Kidney (tissue), 14 donors: ENCODE measurements around the gene SYT1. TPM values are rescaled to one million over a fixed set of nuclear protein-coding genes. Genes with fewer than 3 reads are reported as not detected.

ENCODE experiments used
- DNase-seq, 5 donors: peaks; one replicate each; pipeline ENCODE4 v3.0.0-alpha.2; 2013 to 2020
- FAIRE-seq: peaks from 2 replicates; lab custom pipeline; 2012; peaks lifted over from hg19 to GRCh38; lab: Jason Lieb, UNC
- H3K27ac ChIP-seq, 2 donors: one replicate each; pipeline ENCODE4 v1.7.0; 2013; ENCODE audit warnings: low read depth in 2 of 2, low read length in 2 of 2, inconsistent platforms in 1 of 2
- H3K27me3 ChIP-seq: one replicate; pipeline ENCODE4 v1.7.1; 2013; ENCODE audit warnings: low read length, inconsistent platforms; ENCODE audit not compliant: control insufficient read depth, insufficient read depth
- H3K36me3 ChIP-seq, 3 donors: one replicate each; pipeline versions ENCODE4 v1.7.0 to v1.7.1; 2013; ENCODE audit warnings: low read length in 3 of 3, control low read depth in 1 of 3, inconsistent platforms in 1 of 3; ENCODE audit not compliant: insufficient read depth in 3 of 3, control insufficient read depth in 2 of 3
- H3K4me1 ChIP-seq, 3 donors: one replicate each; pipeline versions ENCODE4 v1.7.0 to v1.7.1; 2013; ENCODE audit warnings: low read length in 3 of 3, inconsistent platforms in 1 of 3, low read depth in 1 of 3; ENCODE audit not compliant: control insufficient read depth in 2 of 3, insufficient read depth in 2 of 3
- H3K4me3 ChIP-seq, 3 donors: one replicate each; pipeline versions ENCODE4 v1.7.0 to v1.8.1; 2013; ENCODE audit warnings: low read length in 3 of 3, control low read depth in 1 of 3, inconsistent platforms in 1 of 3
- H3K9ac ChIP-seq, 3 donors: one replicate each; pipeline versions ENCODE4 v1.7.0 to v1.7.1; 2013; ENCODE audit warnings: low read length in 3 of 3, control low read depth in 1 of 3, inconsistent platforms in 1 of 3
- H3K9me3 ChIP-seq, 3 donors: one replicate each; pipeline versions ENCODE4 v1.7.0 to v1.7.1; 2013; ENCODE audit warnings: low read length in 3 of 3, control low read depth in 1 of 3, inconsistent platforms in 1 of 3; ENCODE audit not compliant: control insufficient read depth in 2 of 3, insufficient read depth in 1 of 3
- intact Hi-C: fragments of 100-400 bp; cut with DNase I; formaldehyde crosslinking; loops from one replicate; pipeline ENCODE4 v1.11.1; 2022
- polyA plus RNA-seq: library from polyadenylated mRNA; stranded (reverse); fragments of 350-450 nt; fragmentation: Illumina TruSeq; extraction: RNeasy Lipid Tissue Mini Kit (QIAGEN cat#74804); gene quantifications from one replicate; pipeline ENCODE4 v1.2.3, GENCODE V29; 2014; ENCODE audit warnings: low read depth, low replicate concordance; ENCODE audit not compliant: insufficient read depth
- total RNA-seq: library from RNA; stranded (reverse); fragmentation: NEBNext Ultra II Directional; extraction: Animal tissue kit (Norgen Biotek cat#: 25700); gene quantifications from one replicate; pipeline ENCODE4 v1.2.1, GENCODE V29; 2021
- TF ChIP-seq, protein P1 (sequence below): IDR thresholded peaks from 3 replicates; pipeline ENCODE4 v1.5.1; 2012; ENCODE audit warnings: mild to moderate bottlenecking, moderate library complexity, borderline replicate concordance; ENCODE audit not compliant: insufficient read depth; ENCODE audit errors: extremely low read depth
- donor health status: control.
- donor health status: control.
- donor health status: control.
- donor health status: control.
- donor health status: control.
- donor health status: DM: yes; HTN: yes; CAD: no.
- donor health status: Normal renal cell carcinoma (clear cell type).

SYT1 gene
- total and polyA plus RNA-seq, 2 donors from 2014 or later, result 0.69 to 1.2 TPM

DNA sequence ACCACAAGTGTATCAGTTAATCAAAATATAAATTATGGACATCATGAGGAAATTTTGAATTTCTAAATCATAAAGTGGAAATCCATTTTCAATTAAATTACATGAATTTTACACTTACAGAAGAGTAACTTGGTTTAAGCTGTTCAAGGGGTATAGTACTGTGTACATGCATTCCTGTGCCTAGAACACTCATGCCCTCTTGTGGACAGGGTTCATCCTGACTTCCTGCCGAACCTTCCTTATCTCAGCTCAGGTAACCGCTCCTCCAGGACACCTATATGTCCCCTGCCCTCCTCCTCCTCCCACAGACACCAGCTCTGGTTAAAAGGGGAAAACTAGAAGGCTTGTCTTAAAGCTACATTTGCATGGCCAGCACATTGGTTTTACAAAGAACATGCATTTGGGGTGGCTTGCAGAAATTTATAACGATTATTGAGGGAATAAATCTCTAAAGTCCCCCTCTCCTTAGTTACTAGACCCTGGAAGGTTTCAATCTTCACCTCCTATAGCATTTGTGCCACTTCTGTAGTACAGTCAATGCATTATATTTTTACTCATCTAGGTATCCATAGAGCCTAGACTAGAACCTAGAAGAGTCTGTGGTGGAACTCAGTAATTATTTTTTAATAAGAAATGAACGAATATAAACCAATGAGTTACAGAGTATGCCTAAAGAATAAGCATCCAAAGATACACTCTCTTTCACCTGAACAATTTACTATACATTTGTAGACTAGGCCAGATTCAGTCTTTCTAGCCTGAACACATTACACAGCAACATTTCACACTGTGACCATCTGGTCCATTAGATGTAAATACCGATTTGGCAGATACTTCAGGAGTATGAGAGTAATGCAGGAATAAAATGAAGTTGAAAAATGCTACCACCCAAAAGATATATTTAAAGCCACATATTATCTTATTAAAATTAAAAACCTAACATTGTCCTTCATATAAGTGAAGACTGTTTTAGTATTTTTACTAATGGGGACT is 480.6 kb downstream of the SYT1 start:
- no peak for FAIRE-seq
- no peak overlapping the region for H3K9ac ChIP-seq
- H3K4me3 ChIP-seq, result no peak overlapping the region
- H3K9me3 ChIP-seq, result no peaks in the 10 kb centered on the region
- peak in 4 of 5 donors; percentile 39 to 69 (median 54) for DNase-seq
- TF ChIP-seq, protein P1, sequence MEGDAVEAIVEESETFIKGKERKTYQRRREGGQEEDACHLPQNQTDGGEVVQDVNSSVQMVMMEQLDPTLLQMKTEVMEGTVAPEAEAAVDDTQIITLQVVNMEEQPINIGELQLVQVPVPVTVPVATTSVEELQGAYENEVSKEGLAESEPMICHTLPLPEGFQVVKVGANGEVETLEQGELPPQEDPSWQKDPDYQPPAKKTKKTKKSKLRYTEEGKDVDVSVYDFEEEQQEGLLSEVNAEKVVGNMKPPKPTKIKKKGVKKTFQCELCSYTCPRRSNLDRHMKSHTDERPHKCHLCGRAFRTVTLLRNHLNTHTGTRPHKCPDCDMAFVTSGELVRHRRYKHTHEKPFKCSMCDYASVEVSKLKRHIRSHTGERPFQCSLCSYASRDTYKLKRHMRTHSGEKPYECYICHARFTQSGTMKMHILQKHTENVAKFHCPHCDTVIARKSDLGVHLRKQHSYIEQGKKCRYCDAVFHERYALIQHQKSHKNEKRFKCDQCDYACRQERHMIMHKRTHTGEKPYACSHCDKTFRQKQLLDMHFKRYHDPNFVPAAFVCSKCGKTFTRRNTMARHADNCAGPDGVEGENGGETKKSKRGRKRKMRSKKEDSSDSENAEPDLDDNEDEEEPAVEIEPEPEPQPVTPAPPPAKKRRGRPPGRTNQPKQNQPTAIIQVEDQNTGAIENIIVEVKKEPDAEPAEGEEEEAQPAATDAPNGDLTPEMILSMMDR, result peak; percentile 44
- intact Hi-C loops, result no loop called here
- no peaks in the 10 kb centered on the region for H3K27me3 ChIP-seq
- H3K27ac ChIP-seq, result no peak overlapping the region
- no peaks in the 10 kb centered on the region for H3K4me1 ChIP-seq
- H3K36me3 ChIP-seq, result no peaks in the 10 kb centered on the region

DNA sequence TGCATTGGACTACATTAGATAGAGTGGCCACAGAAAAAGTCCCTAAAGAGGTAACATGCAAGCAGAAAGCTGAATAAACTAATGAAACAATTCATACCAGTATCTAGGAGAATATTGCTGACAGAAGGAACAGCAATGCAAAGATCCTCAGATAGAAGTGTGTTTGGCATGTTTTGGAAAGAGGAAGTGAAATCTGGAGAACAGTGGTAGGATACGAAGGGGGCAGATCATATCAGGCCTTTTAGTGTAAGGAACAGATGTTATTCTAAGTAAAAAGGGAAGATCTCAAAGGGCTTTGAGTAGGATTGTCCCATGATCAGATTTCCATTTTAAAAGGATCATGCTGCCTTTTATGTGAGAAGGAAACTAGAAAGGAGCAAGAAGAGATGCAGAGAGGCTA is 483.3 kb downstream of the SYT1 start:
- TF ChIP-seq, protein P1, result no peak
- intact Hi-C loops, result no loop called here
- no peak for FAIRE-seq
- Histone ChIP-seq H3K9ac (no peak overlapping the region), H3K27me3 (no peaks in the 10 kb centered on the region), H3K9me3 (no peaks in the 10 kb centered on the region), H3K36me3 (no peaks in the 10 kb centered on the region), H3K4me1 (no peaks in the 10 kb centered on the region), H3K27ac (no peak overlapping the region), H3K4me3 (no peak overlapping the region)
- no peak for DNase-seq

DNA sequence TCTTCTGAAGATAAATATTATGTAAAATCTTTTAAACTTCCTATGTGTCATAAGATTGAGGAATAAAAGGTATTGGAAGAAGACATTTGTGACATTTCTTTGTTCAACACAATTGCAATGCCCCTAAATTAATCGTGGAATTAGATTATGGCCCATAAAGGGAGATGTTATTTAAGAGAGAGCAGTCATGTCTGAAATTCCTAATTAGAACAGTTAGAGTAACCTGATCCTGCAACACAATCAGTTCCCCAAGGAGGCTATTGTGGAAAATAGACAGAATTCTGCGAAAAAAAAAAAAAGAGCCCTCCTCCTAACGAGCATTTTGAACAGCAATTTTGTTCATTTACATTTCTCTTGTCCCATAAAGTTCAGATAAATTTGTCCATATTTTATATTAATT is 486.7 kb downstream of the SYT1 start:
- Histone ChIP-seq H3K9me3 (no peaks in the 10 kb centered on the region), H3K4me3 (no peak overlapping the region), H3K27ac (no peak overlapping the region), H3K27me3 (no peaks in the 10 kb centered on the region), H3K36me3 (no peaks in the 10 kb centered on the region), H3K9ac (no peak overlapping the region), H3K4me1 (no peaks in the 10 kb centered on the region)
- TF ChIP-seq, protein P1, result no peak
- DNase-seq, result peak in 2 of 5 donors; percentile 17 to 36
- intact Hi-C loops, result no loop called here
- FAIRE-seq, result no peak
